Measurements from ENCODE around the gene DOHH.

GRCh38 chr19:3538965-3539755 is 38.7 kb upstream of the DOHH start, which contains the start of gene TEKTIP1:
- TF ChIP-seq POLR2AphosphoS5 (IDR thresholded peaks at IDR 0.05), result no peak
- no peak for TF ChIP-seq CTCF (IDR thresholded peaks at IDR 0.05)
